DND-41 (cell line): Measurements from ENCODE around the gene PRDX6.

Source experiments
- ATAC-seq: fragments of 200-7000 bp; cut with Tn5 transposase; 3 replicates; pipeline ENCODE4 v1.9.1; 2021; ENCODE audit warnings: low read depth; ENCODE audit not compliant: insufficient read depth
- DNase-seq: peaks from one replicate; pipeline ENCODE4 v3.0.0-alpha.2; 2020
- H2AFZ ChIP-seq: 2 replicates; pipeline ENCODE4 v1.6.0; 2012; ENCODE audit warnings: low read depth, low read length
- H3K27ac ChIP-seq: 2 replicates; pipeline ENCODE4 v1.5.1; 2012; ENCODE audit warnings: low read length, inconsistent platforms
- H3K27me3 ChIP-seq: fragments of 200-600 bp; sonication (generic); 2 replicates; pipeline ENCODE4 v1.6.0; 2012; ENCODE audit warnings: low read length, mild to moderate bottlenecking, inconsistent platforms; ENCODE audit not compliant: insufficient read depth, poor library complexity
- H3K36me3 ChIP-seq: 2 replicates; pipeline ENCODE4 v1.5.1; 2012; ENCODE audit warnings: low read length, inconsistent platforms; ENCODE audit not compliant: insufficient read depth
- H3K4me1 ChIP-seq: 2 replicates; pipeline ENCODE4 v1.5.1; 2012; ENCODE audit warnings: mild to moderate bottlenecking, low read length; ENCODE audit not compliant: insufficient read depth
- H3K4me2 ChIP-seq: 2 replicates; pipeline ENCODE4 v1.6.0; 2012; ENCODE audit warnings: mild to moderate bottlenecking, moderate library complexity, low read length, inconsistent platforms; ENCODE audit not compliant: insufficient read depth
- H3K4me3 ChIP-seq, 2 experiments: fragments of 200-600 bp in 1 of 2; shearing (Covaris generic) in 1 of 2; 2 replicates each; pipeline ENCODE4 v1.5.1; 2012 to 2016; ENCODE audit warnings: inconsistent platforms in 2 of 2, low read length in 2 of 2, mild to moderate bottlenecking in 2 of 2, low read depth in 1 of 2, moderate library complexity in 1 of 2
- H3K79me2 ChIP-seq: 2 replicates; pipeline ENCODE4 v1.6.0; 2012; ENCODE audit warnings: low read length, inconsistent platforms; ENCODE audit not compliant: insufficient read depth
- H3K9ac ChIP-seq: 2 replicates; pipeline ENCODE4 v1.6.0; 2012; ENCODE audit warnings: low read depth, mild to moderate bottlenecking, inconsistent platforms, low read length, moderate library complexity
- H3K9me3 ChIP-seq: 2 replicates; pipeline ENCODE4 v1.5.1; 2012; ENCODE audit warnings: low read length, moderate library complexity, mild to moderate bottlenecking, inconsistent platforms; ENCODE audit not compliant: insufficient read depth, severe bottlenecking
- H4K20me1 ChIP-seq: 2 replicates; pipeline ENCODE4 v1.6.0; 2012; ENCODE audit warnings: low read length; ENCODE audit not compliant: insufficient read depth
- EZH2 ChIP-seq: IDR thresholded peaks from 3 replicates; pipeline ENCODE4 v1.6.1; 2012; ENCODE audit warnings: borderline replicate concordance, low read depth, mild to moderate bottlenecking, moderate library complexity, low read length, inconsistent platforms; ENCODE audit not compliant: severe bottlenecking
- TF ChIP-seq, protein P1 (sequence below): IDR thresholded peaks from 2 replicates; pipeline ENCODE4 v1.5.1; 2012; ENCODE audit warnings: borderline replicate concordance, low read length, moderate library complexity, mild to moderate bottlenecking; ENCODE audit not compliant: poor library complexity, severe bottlenecking; ENCODE audit errors: extremely low read depth

PRDX6 gene

DNA sequence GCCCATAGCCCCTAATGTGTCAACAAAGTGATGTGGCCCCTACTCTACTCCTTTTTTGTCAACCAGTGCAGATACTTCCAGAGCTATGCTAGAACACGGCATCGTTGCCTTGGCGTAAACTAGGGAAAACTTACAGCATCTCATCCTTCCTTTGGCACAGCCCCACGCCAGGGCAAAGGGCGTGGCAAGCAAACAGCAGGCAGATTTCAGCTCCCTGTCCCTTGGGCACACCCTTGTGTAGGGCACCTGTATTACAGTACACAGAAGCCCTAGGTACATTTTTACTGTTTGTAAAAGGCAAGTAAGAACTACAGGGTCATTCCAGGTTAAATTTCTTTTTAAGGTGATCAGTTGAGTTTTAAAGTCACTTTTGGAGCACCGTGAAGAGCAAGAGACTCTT, 29.3 kb downstream of the PRDX6 start:
- ATAC-seq (no peak), DNase-seq (no peak)
- Histone ChIP-seq H3K79me2 (no peaks in the 10 kb centered on the region), H3K27ac (no peak overlapping the region), H3K9ac (no peak overlapping the region), H3K4me2 (no peak overlapping the region), H3K9me3 (no peaks in the 10 kb centered on the region), H3K4me1 (no peaks in the 10 kb centered on the region), H2AFZ (no peak overlapping the region), H3K4me3 (no peak overlapping the region), H4K20me1 (no peaks in the 10 kb centered on the region), H3K36me3 (no peaks in the 10 kb centered on the region), H3K27me3 (no peaks in the 10 kb centered on the region)
- no peak for TF ChIP-seq EZH2
- TF ChIP-seq, protein P1, sequence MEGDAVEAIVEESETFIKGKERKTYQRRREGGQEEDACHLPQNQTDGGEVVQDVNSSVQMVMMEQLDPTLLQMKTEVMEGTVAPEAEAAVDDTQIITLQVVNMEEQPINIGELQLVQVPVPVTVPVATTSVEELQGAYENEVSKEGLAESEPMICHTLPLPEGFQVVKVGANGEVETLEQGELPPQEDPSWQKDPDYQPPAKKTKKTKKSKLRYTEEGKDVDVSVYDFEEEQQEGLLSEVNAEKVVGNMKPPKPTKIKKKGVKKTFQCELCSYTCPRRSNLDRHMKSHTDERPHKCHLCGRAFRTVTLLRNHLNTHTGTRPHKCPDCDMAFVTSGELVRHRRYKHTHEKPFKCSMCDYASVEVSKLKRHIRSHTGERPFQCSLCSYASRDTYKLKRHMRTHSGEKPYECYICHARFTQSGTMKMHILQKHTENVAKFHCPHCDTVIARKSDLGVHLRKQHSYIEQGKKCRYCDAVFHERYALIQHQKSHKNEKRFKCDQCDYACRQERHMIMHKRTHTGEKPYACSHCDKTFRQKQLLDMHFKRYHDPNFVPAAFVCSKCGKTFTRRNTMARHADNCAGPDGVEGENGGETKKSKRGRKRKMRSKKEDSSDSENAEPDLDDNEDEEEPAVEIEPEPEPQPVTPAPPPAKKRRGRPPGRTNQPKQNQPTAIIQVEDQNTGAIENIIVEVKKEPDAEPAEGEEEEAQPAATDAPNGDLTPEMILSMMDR = no peak

DNA sequence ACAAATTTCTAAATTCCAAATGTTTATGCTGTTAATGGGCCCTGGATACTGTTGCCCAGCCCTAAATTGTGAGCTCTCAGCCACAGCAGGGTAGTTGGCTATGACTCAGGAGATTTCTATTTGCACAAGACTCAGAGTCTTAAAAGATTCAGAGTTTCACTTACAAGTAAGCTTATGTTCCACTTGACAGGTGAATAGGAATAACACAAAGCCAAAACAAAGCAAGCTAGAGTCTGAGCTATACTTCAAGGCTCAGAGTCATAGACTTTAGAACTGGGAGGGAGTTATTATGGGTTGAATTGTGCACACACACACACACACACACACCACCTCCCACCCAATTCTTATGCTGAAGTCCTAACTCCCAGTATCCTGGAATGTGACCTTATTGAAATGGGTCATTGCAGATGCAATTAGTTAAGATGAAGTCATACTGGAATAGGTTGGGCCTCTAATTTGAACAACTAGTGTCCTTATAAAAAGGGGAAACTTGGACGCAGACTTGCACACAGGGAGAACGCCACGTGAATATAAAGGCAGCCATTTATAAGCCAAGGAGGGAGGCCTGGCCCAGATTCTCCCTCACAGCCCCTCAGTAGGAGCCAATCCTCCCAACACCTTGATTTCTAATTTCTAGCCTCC, 30.2 kb downstream of the PRDX6 start:
- H3K4me2 ChIP-seq = no peak overlapping the region
- TF ChIP-seq EZH2 = no peak
- no peak overlapping the region for H3K27ac ChIP-seq
- no peaks in the 10 kb centered on the region for H3K79me2 ChIP-seq
- ATAC-seq = no peak
- H4K20me1 ChIP-seq = no peaks in the 10 kb centered on the region
- no peak overlapping the region for H3K4me3 ChIP-seq
- no peaks in the 10 kb centered on the region for H3K27me3 ChIP-seq
- H3K9ac ChIP-seq = no peak overlapping the region
- no peak for DNase-seq
- H3K9me3 ChIP-seq = no peaks in the 10 kb centered on the region
- H2AFZ ChIP-seq = no peak overlapping the region
- H3K36me3 ChIP-seq = no peaks in the 10 kb centered on the region
- H3K4me1 ChIP-seq = no peaks in the 10 kb centered on the region

DNA sequence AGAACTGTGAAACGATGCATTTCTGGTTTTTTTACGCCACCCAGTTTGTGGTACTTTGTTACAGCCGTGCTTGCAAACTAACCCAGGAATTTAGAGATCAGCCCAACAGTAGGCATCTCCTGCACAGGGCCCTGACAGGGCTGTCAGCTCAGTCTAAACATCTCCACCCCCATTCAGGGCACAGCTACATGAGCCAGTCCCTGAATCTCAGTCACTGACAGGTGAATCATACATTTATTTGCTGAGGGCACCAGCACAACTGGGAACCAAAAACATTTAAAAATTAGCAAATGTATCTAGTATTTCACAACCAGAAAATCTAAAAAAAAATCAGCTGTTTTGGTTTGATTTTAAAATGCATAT, 30.7 kb downstream of the PRDX6 start:
- ATAC-seq (no peak), DNase-seq (no peak)
- Histone ChIP-seq H3K27me3 (no peaks in the 10 kb centered on the region), H3K4me2 (no peak overlapping the region), H3K4me1 (no peaks in the 10 kb centered on the region), H3K27ac (no peak overlapping the region), H3K9ac (no peak overlapping the region), H2AFZ (no peak overlapping the region), H3K36me3 (no peaks in the 10 kb centered on the region), H3K9me3 (no peaks in the 10 kb centered on the region), H3K79me2 (no peaks in the 10 kb centered on the region), H4K20me1 (no peaks in the 10 kb centered on the region), H3K4me3 (no peak overlapping the region)
- TF ChIP-seq EZH2 = no peak
- TF ChIP-seq, protein P1 = no peak

DNA sequence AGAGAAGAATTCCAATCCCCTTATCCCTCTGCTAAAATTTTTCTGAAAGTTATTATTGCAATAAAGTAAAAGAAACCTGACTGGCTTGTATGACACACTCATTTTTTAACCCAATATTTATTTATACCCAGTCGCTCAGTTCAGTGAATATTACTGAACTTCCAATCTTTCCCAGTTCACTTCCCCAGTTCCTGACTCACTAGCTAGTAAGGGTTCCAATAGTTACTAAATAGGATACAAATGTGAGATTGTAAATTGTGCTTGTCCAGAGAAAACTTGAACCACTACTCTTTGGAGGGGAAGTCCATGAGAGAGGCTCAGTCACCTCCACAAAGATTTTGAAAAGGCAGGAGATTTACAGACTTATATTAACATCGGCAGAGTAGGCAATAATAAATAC, 31.4 kb downstream of the PRDX6 start:
- no peak for TF ChIP-seq EZH2
- TF ChIP-seq, protein P1 = no peak
- ATAC-seq (no peak), DNase-seq (no peak)
- H3K4me3 ChIP-seq = no peak overlapping the region
- no peaks in the 10 kb centered on the region for H3K79me2 ChIP-seq
- no peak overlapping the region for H3K27ac ChIP-seq
- no peaks in the 10 kb centered on the region for H4K20me1 ChIP-seq
- no peaks in the 10 kb centered on the region for H3K9me3 ChIP-seq
- H3K9ac ChIP-seq = no peak overlapping the region
- H3K4me1 ChIP-seq = no peaks in the 10 kb centered on the region
- no peaks in the 10 kb centered on the region for H3K36me3 ChIP-seq
- no peaks in the 10 kb centered on the region for H3K27me3 ChIP-seq
- H2AFZ ChIP-seq = no peak overlapping the region
- no peak overlapping the region for H3K4me2 ChIP-seq
